Fibroblast of lung (primary cell): ENCODE measurements around the gene MARCKSL1. TPM values are rescaled to one million over a fixed set of nuclear protein-coding genes. Genes with fewer than 3 reads are reported as not detected.

Experiments
- DNase-seq, 2 donors: peaks; one replicate each; pipeline versions ENCODE4 v3.0.0 to v3.0.0-alpha.2; 2010; ENCODE audit warnings: low read depth in 2 of 2
- H2AFZ ChIP-seq: 2 replicates; pipeline ENCODE4 v1.5.1; 2012; ENCODE audit warnings: low read length, control low read depth, inconsistent platforms
- H3K27ac ChIP-seq: 2 replicates; pipeline ENCODE4 v1.5.1; 2011; ENCODE audit warnings: low read length, control low read depth; ENCODE audit not compliant: insufficient read depth
- H3K27me3 ChIP-seq: 2 replicates; pipeline ENCODE4 v1.5.1; 2011; ENCODE audit warnings: mild to moderate bottlenecking, low read length; ENCODE audit not compliant: control insufficient read depth, insufficient read depth
- H3K36me3 ChIP-seq: 2 replicates; pipeline ENCODE4 v1.5.1; 2011; ENCODE audit warnings: low read length; ENCODE audit not compliant: control insufficient read depth, insufficient read depth
- H3K4me1 ChIP-seq: 2 replicates; pipeline ENCODE4 v1.5.1; 2011; ENCODE audit warnings: low read length; ENCODE audit not compliant: control insufficient read depth, insufficient read depth; ENCODE audit errors: extremely low read depth
- H3K4me2 ChIP-seq: 2 replicates; pipeline ENCODE4 v1.5.1; 2011; ENCODE audit warnings: low read length, control low read depth; ENCODE audit not compliant: insufficient read depth; ENCODE audit errors: extremely low read depth
- H3K4me3 ChIP-seq, 4 experiments: fragments of 200-600 bp in 1 of 4; sonication (generic) in 1 of 4; replicated peaks in 1 of 4; 2 replicates each; pipeline ENCODE4 v1.5.1; 2011 to 2016; ENCODE audit warnings: low read length in 4 of 4, low read depth in 3 of 4, mild to moderate bottlenecking in 3 of 4, control low read depth in 2 of 4, inconsistent platforms in 1 of 4, mixed read lengths in 1 of 4; ENCODE audit not compliant: insufficient read depth in 1 of 4; ENCODE audit errors: control extremely low read depth in 1 of 4
- H3K79me2 ChIP-seq: 2 replicates; pipeline ENCODE4 v1.5.1; 2012; ENCODE audit warnings: mild to moderate bottlenecking, low read length, inconsistent platforms; ENCODE audit not compliant: control insufficient read depth, insufficient read depth
- H3K9ac ChIP-seq: 2 replicates; pipeline ENCODE4 v1.5.1; 2011; ENCODE audit warnings: mild to moderate bottlenecking, low read length, control low read depth; ENCODE audit not compliant: insufficient read depth
- H3K9me3 ChIP-seq: 2 replicates; pipeline ENCODE4 v1.5.1; 2012; ENCODE audit warnings: low read depth, low read length; ENCODE audit not compliant: control insufficient read depth, insufficient read depth
- H4K20me1 ChIP-seq: 2 replicates; pipeline ENCODE4 v1.5.1; 2011; ENCODE audit warnings: low read length; ENCODE audit not compliant: control insufficient read depth, insufficient read depth; ENCODE audit errors: extremely low read depth
- CTCF ChIP-seq, 2 donors: IDR thresholded peaks in 1 of 2; conservative IDR thresholded peaks in 1 of 2; 1 replicate in 1 of 2; 2 replicates in 1 of 2; pipeline ENCODE4 v1.5.1; 2011 to 2012; ENCODE audit warnings: low read length in 2 of 2, control low read depth in 1 of 2, inconsistent platforms in 1 of 2, low read depth in 1 of 2, mild to moderate bottlenecking in 1 of 2
- EZH2 ChIP-seq: IDR thresholded peaks from 2 replicates; pipeline ENCODE4 v1.5.1; 2012; ENCODE audit warnings: low read length, control low read depth, mild to moderate bottlenecking; ENCODE audit errors: missing control alignments
- polyA plus RNA-seq, 2 donors: library from polyadenylated mRNA; depleted of rRNA in 1 of 2; stranded (reverse) in 1 of 2; unstranded in 1 of 2; fragments of >200 nt; gene quantifications; 2 replicates each; pipeline ENCODE4 v1.2.1, GENCODE V29; 2011 to 2012; ENCODE audit warnings: missing spikeins in 1 of 2
- total RNA-seq: library from RNA; depleted of rRNA; stranded (reverse); fragments of >200 nt; gene quantifications from 2 replicates; pipeline ENCODE4 v1.2.1, GENCODE V29; 2014

MARCKSL1 gene
- total and polyA plus RNA-seq, 2 donors (not counting 1 experiment from before 2014, with no cell fraction given): 11.7 to 79.1 TPM

- Histone ChIP-seq H4K20me1 (no peaks in the 10 kb centered on the region), H3K36me3 (no peaks in the 10 kb centered on the region), H3K4me2 (no peak overlapping the region), H3K79me2 (no peaks in the 10 kb centered on the region), H3K4me1 (no peaks in the 10 kb centered on the region), H3K27ac (no peak overlapping the region), H3K27me3 (no peaks in the 10 kb centered on the region), H3K9me3 (no peaks in the 10 kb centered on the region), H3K4me3 (no peak overlapping the region), H2AFZ (no peak overlapping the region), H3K9ac (no peak overlapping the region)
- no peak for DNase-seq
- TF ChIP-seq CTCF (conservative IDR thresholded peaks at IDR 0.05 in 1 of 2, IDR thresholded peaks at IDR 0.05 in 1 of 2; ENCODE audit: low read depth in 1 of 2, low read length in 2 of 2): no peak
- TF ChIP-seq EZH2: no peak
These were observed 6.7 kb upstream of the MARCKSL1 start for GRCh38 chr1:32342704-32343103.

GRCh38 chr1:32341971-32342370, 5.9 kb upstream of the MARCKSL1 start:
- Histone ChIP-seq H3K4me1 (peaks cover 1% of the 10 kb centered on the region), H3K27ac (no peak overlapping the region), H4K20me1 (no peaks in the 10 kb centered on the region), H3K9ac (no peak overlapping the region), H3K4me3 (no peak overlapping the region), H3K27me3 (no peaks in the 10 kb centered on the region), H3K9me3 (no peaks in the 10 kb centered on the region), H2AFZ (no peak overlapping the region), H3K79me2 (no peaks in the 10 kb centered on the region), H3K36me3 (no peaks in the 10 kb centered on the region), H3K4me2 (no peak overlapping the region)
- DNase-seq: no peak
- TF ChIP-seq CTCF (conservative IDR thresholded peaks at IDR 0.05 in 1 of 2, IDR thresholded peaks at IDR 0.05 in 1 of 2; ENCODE audit: low read depth in 1 of 2, low read length in 2 of 2) (no peak), EZH2 (no peak)

GRCh38 chr1:32341186-32341757, 5.2 kb upstream of the MARCKSL1 start:
- Histone ChIP-seq H3K9ac (no peak overlapping the region), H3K27me3 (peaks cover 3% of the 10 kb centered on the region), H3K4me2 (no peak overlapping the region), H2AFZ (no peak overlapping the region), H3K4me1 (peaks cover 3% of the 10 kb centered on the region), H4K20me1 (no peaks in the 10 kb centered on the region), H3K36me3 (no peaks in the 10 kb centered on the region), H3K9me3 (no peaks in the 10 kb centered on the region), H3K4me3 (no peak overlapping the region), H3K79me2 (no peaks in the 10 kb centered on the region), H3K27ac (no peak overlapping the region)
- DNase-seq: no peak
- TF ChIP-seq CTCF (conservative IDR thresholded peaks at IDR 0.05 in 1 of 2, IDR thresholded peaks at IDR 0.05 in 1 of 2; ENCODE audit: low read depth in 1 of 2, low read length in 2 of 2): no peak
- TF ChIP-seq EZH2: no peak
